H9 (cell line): ENCODE results near the gene PLCB1. TPM values are rescaled to one million over a fixed set of nuclear protein-coding genes. Genes with fewer than 3 reads are reported as not detected.

Source experiments
- DNase-seq: peaks from one replicate; pipeline ENCODE4 v3.0.0-alpha.2; 2017
- H2AFZ ChIP-seq: one replicate; pipeline ENCODE4 v1.6.1; 2013; ENCODE audit warnings: mild to moderate bottlenecking, low read length, control low read depth, moderate library complexity
- H2AK5ac ChIP-seq: 2 replicates; pipeline ENCODE4 v1.6.1; 2013; ENCODE audit warnings: low read length, control low read depth, mixed read lengths; ENCODE audit not compliant: insufficient read length
- H2BK120ac ChIP-seq: one replicate; pipeline ENCODE4 v1.6.1; 2013; ENCODE audit warnings: low read depth, mild to moderate bottlenecking, low read length, control low read depth, inconsistent platforms; ENCODE audit not compliant: poor library complexity, severe bottlenecking
- H2BK12ac ChIP-seq: 2 replicates; pipeline ENCODE4 v1.6.1; 2013; ENCODE audit warnings: low read length, control low read depth, mixed read lengths, low read depth; ENCODE audit not compliant: insufficient read length
- H2BK15ac ChIP-seq: 2 replicates; pipeline ENCODE4 v1.6.1; 2013; ENCODE audit warnings: low read depth, low read length, control low read depth
- H2BK20ac ChIP-seq: one replicate; pipeline ENCODE4 v1.6.1; 2013; ENCODE audit warnings: low read depth, mild to moderate bottlenecking, low read length, control low read depth, inconsistent platforms; ENCODE audit not compliant: poor library complexity, severe bottlenecking
- H2BK5ac ChIP-seq: 2 replicates; pipeline ENCODE4 v1.6.1; 2013; ENCODE audit warnings: low read length, control low read depth, mixed read lengths; ENCODE audit not compliant: insufficient read length
- H3K14ac ChIP-seq: 2 replicates; pipeline ENCODE4 v1.6.1; 2013; ENCODE audit warnings: low read length, control low read depth; ENCODE audit not compliant: insufficient read depth
- H3K18ac ChIP-seq: 2 replicates; pipeline ENCODE4 v1.6.1; 2013; ENCODE audit warnings: low read depth, mild to moderate bottlenecking, mixed read lengths, low read length, control low read depth; ENCODE audit not compliant: insufficient read length
- H3K23ac ChIP-seq: 2 replicates; pipeline ENCODE4 v1.6.1; 2013; ENCODE audit warnings: low read length, control low read depth, mixed read lengths, low read depth; ENCODE audit not compliant: insufficient read length
- H3K23me2 ChIP-seq: 2 replicates; pipeline ENCODE4 v1.6.1; 2013; ENCODE audit warnings: low read depth, mild to moderate bottlenecking, mixed read lengths, low read length, control low read depth; ENCODE audit not compliant: insufficient read length, poor library complexity, severe bottlenecking
- H3K27ac ChIP-seq: 2 replicates; pipeline ENCODE4 v1.5.1; 2013; ENCODE audit warnings: low read length, control low read depth, mixed read lengths, low read depth; ENCODE audit not compliant: insufficient read length
- H3K27me3 ChIP-seq: 2 replicates; pipeline ENCODE4 v1.6.1; 2013; ENCODE audit warnings: low read length, control low read depth, inconsistent platforms; ENCODE audit not compliant: insufficient read depth
- H3K4ac ChIP-seq: 2 replicates; pipeline ENCODE4 v1.6.1; 2013; ENCODE audit warnings: low read depth, mild to moderate bottlenecking, control low read depth, inconsistent platforms, low read length, moderate library complexity
- H3K4me1 ChIP-seq: 2 replicates; pipeline ENCODE4 v1.6.1; 2013; ENCODE audit warnings: low read length, control low read depth, inconsistent platforms; ENCODE audit not compliant: insufficient read depth
- H3K4me2 ChIP-seq: 2 replicates; pipeline ENCODE4 v1.6.1; 2013; ENCODE audit warnings: low read length, control low read depth, mixed read lengths; ENCODE audit not compliant: insufficient read length, insufficient read depth
- H3K56ac ChIP-seq: 2 replicates; pipeline ENCODE4 v1.6.1; 2013; ENCODE audit warnings: low read depth, mild to moderate bottlenecking, mixed read lengths, low read length, control low read depth; ENCODE audit not compliant: insufficient read length
- H3K79me1 ChIP-seq: 2 replicates; pipeline ENCODE4 v1.6.1; 2013; ENCODE audit warnings: low read depth, mild to moderate bottlenecking, moderate library complexity, low read length, control low read depth, inconsistent platforms; ENCODE audit not compliant: insufficient read depth, poor library complexity, severe bottlenecking
- H3K79me2 ChIP-seq: 2 replicates; pipeline ENCODE4 v1.6.1; 2013; ENCODE audit warnings: low read length, control low read depth, inconsistent platforms; ENCODE audit not compliant: insufficient read depth
- H3K9ac ChIP-seq: 2 replicates; pipeline ENCODE4 v1.6.1; 2013; ENCODE audit warnings: low read length, control low read depth, mixed read lengths; ENCODE audit not compliant: insufficient read length; ENCODE audit errors: extremely low read depth
- H3K9me3 ChIP-seq: one replicate; pipeline ENCODE4 v1.6.1; 2013; ENCODE audit warnings: low read depth, low read length, inconsistent platforms; ENCODE audit not compliant: control insufficient read depth
- H3T11ph ChIP-seq: one replicate; pipeline ENCODE4 v1.6.1; 2013; ENCODE audit warnings: mild to moderate bottlenecking, low read length, control low read depth, inconsistent platforms
- H4K20me1 ChIP-seq: one replicate; pipeline ENCODE4 v1.6.1; 2013; ENCODE audit not compliant: control insufficient read depth, insufficient read length, insufficient read depth
- H4K5ac ChIP-seq: 2 replicates; pipeline ENCODE4 v1.6.1; 2013; ENCODE audit warnings: low read depth, mild to moderate bottlenecking, mixed read lengths, low read length, control low read depth; ENCODE audit not compliant: insufficient read length
- H4K8ac ChIP-seq: replicated peaks from 2 replicates; pipeline ENCODE4 v1.6.1; 2013; ENCODE audit warnings: low read length, control low read depth, mixed read lengths, low read depth; ENCODE audit not compliant: insufficient read length
- H4K91ac ChIP-seq: 2 replicates; pipeline ENCODE4 v1.6.1; 2013; ENCODE audit warnings: low read depth, mild to moderate bottlenecking, moderate library complexity, mixed read lengths, low read length, control low read depth; ENCODE audit not compliant: insufficient read length
- H3K27ac Mint-ChIP-seq, 3 experiments: 2 replicates in 2 of 3; 3 replicates in 1 of 3; pipeline ENCODE4 v1.8.0; 2020 to 2021; ENCODE audit warnings: mixed read lengths in 3 of 3, mild to moderate bottlenecking in 1 of 3, moderate library complexity in 1 of 3
- H3K27me3 Mint-ChIP-seq: 2 replicates; pipeline ENCODE4 v1.8.0; 2021; ENCODE audit warnings: low read depth, mild to moderate bottlenecking, moderate library complexity, mixed read lengths
- H3K36me3 Mint-ChIP-seq, 3 experiments: 2 replicates in 2 of 3; 3 replicates in 1 of 3; pipeline ENCODE4 v1.8.0; 2020 to 2021; ENCODE audit warnings: low read depth in 3 of 3, mixed read lengths in 3 of 3; ENCODE audit not compliant: insufficient read depth in 1 of 3
- H3K4me1 Mint-ChIP-seq, 2 experiments: 2 replicates each; pipeline ENCODE4 v1.8.0; 2020; ENCODE audit warnings: mixed read lengths in 2 of 2
- H3K4me3 Mint-ChIP-seq, 2 experiments: 2 replicates in 1 of 2; 3 replicates in 1 of 2; pipeline ENCODE4 v1.8.0; 2020 to 2021; ENCODE audit warnings: mild to moderate bottlenecking in 2 of 2, mixed read lengths in 2 of 2, moderate library complexity in 1 of 2
- H3K9me3 Mint-ChIP-seq, 2 experiments: 2 replicates in 1 of 2; 3 replicates in 1 of 2; pipeline ENCODE4 v1.8.0; 2020; ENCODE audit warnings: mild to moderate bottlenecking in 2 of 2, mixed read lengths in 2 of 2, moderate library complexity in 1 of 2
- CTCF ChIP-seq: fragments of 200-600 bp; sonication (generic); conservative IDR thresholded peaks from 3 replicates; pipeline ENCODE4 v1.8.0; 2021; ENCODE audit warnings: antibody characterized with exemption, mild to moderate bottlenecking
- WGBS: extraction: QIAGEN DNeasy Blood & Tissue Kit; methylation state at CpG from one replicate; pipeline ENCODE4 v1.1.7; 2013; ENCODE audit warnings: missing lambda C conversion rate, low lambda C conversion rate, mixed read lengths; ENCODE audit not compliant: insufficient read length; ENCODE audit errors: extremely low coverage; 5-methylcytosine and 5-hydroxymethylcytosine counted together
- total RNA-seq: library from RNA; stranded (reverse); gene quantifications from 2 replicates; pipeline ENCODE4 v1.2.1, GENCODE V29; 2021

The PLCB1 gene
- total RNA-seq, 1 experiment from 2014 or later: 11.5 TPM

GRCh38 chr20:8133851-8134451 is 1.9 kb downstream of the PLCB1 start:
- Mint-ChIP-seq H3K36me3 (no peaks in the 10 kb centered on the region), H3K27ac (no peak overlapping the region), H3K9me3 (peaks cover 0 to 4% of the 10 kb centered on the region in 2 experiments; a peak in 1 of 5 replicates), H3K4me1 (peaks cover 14 to 18% of the 10 kb centered on the region in 2 experiments), H3K27me3 (peaks cover 57% of the 10 kb centered on the region), H3K4me3 (no peak overlapping the region)
- Histone ChIP-seq H3K14ac (no peak overlapping the region), H2BK5ac (no peak overlapping the region), H2BK120ac (no peak overlapping the region), H3K9ac (no peak overlapping the region), H3K18ac (no peak overlapping the region), H3K27ac (no peak overlapping the region), H3K79me1 (no peaks in the 10 kb centered on the region), H3K23me2 (peaks cover 10% of the 10 kb centered on the region), H2BK12ac (no peak overlapping the region), H3K9me3 (no peaks in the 10 kb centered on the region), H4K91ac (no peak overlapping the region), H3K4me1 (peaks cover 7% of the 10 kb centered on the region; the same call in 1 of the 2 replicates), H3K56ac (no peak overlapping the region), H4K8ac (no peak overlapping the region), H3K27me3 (peaks cover 12% of the 10 kb centered on the region; the same call in 1 of the 2 replicates), H3K4ac (no peak overlapping the region), H3K23ac (no peak overlapping the region), H2AK5ac (no peak overlapping the region), H3T11ph (no peak overlapping the region), H4K5ac (no peak overlapping the region), H3K4me2 (no peak overlapping the region), H3K79me2 (no peaks in the 10 kb centered on the region), H4K20me1 (no peaks in the 10 kb centered on the region), H2AFZ (no peak overlapping the region), H2BK15ac (no peak overlapping the region), H2BK20ac (no peak overlapping the region)
- TF ChIP-seq CTCF: no peak
- WGBS: no CpG with 5 or more reads among the region's 7 CpGs
- no peak for DNase-seq
